A549 (cell line): Measurements from ENCODE around the gene INHA.

Source experiments
- RFX5 ChIP-seq: fragments of 450-650 bp; IDR thresholded peaks from 2 replicates; pipeline ENCODE4 v1.7.1; 2014; ENCODE audit warnings: antibody characterized with exemption, mild to moderate bottlenecking, moderate library complexity
- TF ChIP-seq, protein P1 (sequence below): fragments of >200 bp; sonication (Bioruptor Twin); formaldehyde crosslinking; IDR thresholded peaks from 3 replicates; pipeline ENCODE4 v1.5.1; 2016

GRCh38 chr2:219561179-219562048 is 10.7 kb upstream of the INHA start:
- no peak for TF ChIP-seq RFX5
- TF ChIP-seq, protein P1, sequence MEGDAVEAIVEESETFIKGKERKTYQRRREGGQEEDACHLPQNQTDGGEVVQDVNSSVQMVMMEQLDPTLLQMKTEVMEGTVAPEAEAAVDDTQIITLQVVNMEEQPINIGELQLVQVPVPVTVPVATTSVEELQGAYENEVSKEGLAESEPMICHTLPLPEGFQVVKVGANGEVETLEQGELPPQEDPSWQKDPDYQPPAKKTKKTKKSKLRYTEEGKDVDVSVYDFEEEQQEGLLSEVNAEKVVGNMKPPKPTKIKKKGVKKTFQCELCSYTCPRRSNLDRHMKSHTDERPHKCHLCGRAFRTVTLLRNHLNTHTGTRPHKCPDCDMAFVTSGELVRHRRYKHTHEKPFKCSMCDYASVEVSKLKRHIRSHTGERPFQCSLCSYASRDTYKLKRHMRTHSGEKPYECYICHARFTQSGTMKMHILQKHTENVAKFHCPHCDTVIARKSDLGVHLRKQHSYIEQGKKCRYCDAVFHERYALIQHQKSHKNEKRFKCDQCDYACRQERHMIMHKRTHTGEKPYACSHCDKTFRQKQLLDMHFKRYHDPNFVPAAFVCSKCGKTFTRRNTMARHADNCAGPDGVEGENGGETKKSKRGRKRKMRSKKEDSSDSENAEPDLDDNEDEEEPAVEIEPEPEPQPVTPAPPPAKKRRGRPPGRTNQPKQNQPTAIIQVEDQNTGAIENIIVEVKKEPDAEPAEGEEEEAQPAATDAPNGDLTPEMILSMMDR: no peak
